ENCODE results near the gene WTIP.

GRCh38 chr19:34471906-34472700, 9.5 kb upstream of the WTIP start:
- TF ChIP-seq POLR2A (IDR thresholded peaks at IDR 0.05) (no peak), CTCF (IDR thresholded peaks at IDR 0.05) (no peak)
